ENCODE measurements around the gene COMMD4.

Gene COMMD4

DNA sequence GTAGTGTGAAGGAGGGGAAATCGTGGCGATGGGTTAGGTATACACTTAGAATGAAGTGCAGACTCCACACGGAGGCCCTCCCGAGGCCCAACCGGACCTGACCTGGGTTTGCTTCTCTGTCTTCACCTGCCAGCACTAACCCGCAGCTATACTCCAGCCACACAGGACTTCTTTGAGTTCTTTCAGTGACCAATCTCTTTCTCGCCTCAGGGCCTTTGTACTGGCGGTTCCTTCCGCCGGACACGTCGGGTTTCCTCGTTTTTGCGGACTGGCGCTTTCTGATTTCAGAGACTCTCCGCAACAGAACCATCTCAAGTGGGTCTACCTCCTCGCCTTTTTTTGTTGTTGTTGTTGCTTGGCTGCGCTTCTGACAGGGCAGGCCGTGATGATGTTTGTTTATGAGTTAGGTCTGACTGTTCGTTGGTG lies 10.9 kb downstream of the COMMD4 start, which contains the start of gene NEIL1:
Gene NEIL1, plus strand, starts transcription at position 244 of the 426 bp plus-strand sequence. CDS start 1,867 bp downstream, outside the sequence.
- no peaks in the 10 kb centered on the region for H3K9me2 ChIP-seq (replicated peaks; ENCODE audit: low read depth, low read length)
- no peaks in the 10 kb centered on the region for H4K20me1 ChIP-seq (ENCODE audit: insufficient read depth, low read length, poor library complexity, severe bottlenecking)
- TF ChIP-seq, protein P1, sequence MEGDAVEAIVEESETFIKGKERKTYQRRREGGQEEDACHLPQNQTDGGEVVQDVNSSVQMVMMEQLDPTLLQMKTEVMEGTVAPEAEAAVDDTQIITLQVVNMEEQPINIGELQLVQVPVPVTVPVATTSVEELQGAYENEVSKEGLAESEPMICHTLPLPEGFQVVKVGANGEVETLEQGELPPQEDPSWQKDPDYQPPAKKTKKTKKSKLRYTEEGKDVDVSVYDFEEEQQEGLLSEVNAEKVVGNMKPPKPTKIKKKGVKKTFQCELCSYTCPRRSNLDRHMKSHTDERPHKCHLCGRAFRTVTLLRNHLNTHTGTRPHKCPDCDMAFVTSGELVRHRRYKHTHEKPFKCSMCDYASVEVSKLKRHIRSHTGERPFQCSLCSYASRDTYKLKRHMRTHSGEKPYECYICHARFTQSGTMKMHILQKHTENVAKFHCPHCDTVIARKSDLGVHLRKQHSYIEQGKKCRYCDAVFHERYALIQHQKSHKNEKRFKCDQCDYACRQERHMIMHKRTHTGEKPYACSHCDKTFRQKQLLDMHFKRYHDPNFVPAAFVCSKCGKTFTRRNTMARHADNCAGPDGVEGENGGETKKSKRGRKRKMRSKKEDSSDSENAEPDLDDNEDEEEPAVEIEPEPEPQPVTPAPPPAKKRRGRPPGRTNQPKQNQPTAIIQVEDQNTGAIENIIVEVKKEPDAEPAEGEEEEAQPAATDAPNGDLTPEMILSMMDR (conservative IDR thresholded peaks at IDR 0.05; ENCODE audit: low read length), result no peak
- TF ChIP-seq EZH2phosphoT487 (IDR thresholded peaks at IDR 0.05; ENCODE audit: borderline replicate concordance), result no peak
- H3K79me2 ChIP-seq (ENCODE audit: insufficient read depth, low read length), result no peaks in the 10 kb centered on the region
- H3K36me3 ChIP-seq (ENCODE audit: insufficient read depth, low read length), result no peaks in the 10 kb centered on the region
- H3K27me3 ChIP-seq (ENCODE audit: insufficient read depth, low read length, poor library complexity, severe bottlenecking), result no peaks in the 10 kb centered on the region
- no peaks in the 10 kb centered on the region; the same call in 1 of the 2 replicates for H3F3A ChIP-seq (ENCODE audit: low read depth)
- H3K4me3 ChIP-seq (ENCODE audit: low read length, poor library complexity, severe bottlenecking), result no peak within 1 kb of the TSS
- H3K4me2 ChIP-seq (ENCODE audit: low read depth, low read length, poor library complexity, severe bottlenecking), result no peak within 1 kb of the TSS
- peaks cover 26% of the 10 kb centered on the region for H3K4me1 ChIP-seq (ENCODE audit: insufficient read depth, low read length, poor library complexity, severe bottlenecking)
- H3K9me3 ChIP-seq (ENCODE audit: insufficient read depth, low read depth, low read length), result peaks cover 16% of the 10 kb centered on the region; the same call in 1 of the 2 replicates
- H2AFZ ChIP-seq (ENCODE audit: low read length), result no peak within 1 kb of the TSS
- H3K9ac ChIP-seq (ENCODE audit: low read depth, low read length, poor library complexity, severe bottlenecking), result no peak within 1 kb of the TSS

DNA sequence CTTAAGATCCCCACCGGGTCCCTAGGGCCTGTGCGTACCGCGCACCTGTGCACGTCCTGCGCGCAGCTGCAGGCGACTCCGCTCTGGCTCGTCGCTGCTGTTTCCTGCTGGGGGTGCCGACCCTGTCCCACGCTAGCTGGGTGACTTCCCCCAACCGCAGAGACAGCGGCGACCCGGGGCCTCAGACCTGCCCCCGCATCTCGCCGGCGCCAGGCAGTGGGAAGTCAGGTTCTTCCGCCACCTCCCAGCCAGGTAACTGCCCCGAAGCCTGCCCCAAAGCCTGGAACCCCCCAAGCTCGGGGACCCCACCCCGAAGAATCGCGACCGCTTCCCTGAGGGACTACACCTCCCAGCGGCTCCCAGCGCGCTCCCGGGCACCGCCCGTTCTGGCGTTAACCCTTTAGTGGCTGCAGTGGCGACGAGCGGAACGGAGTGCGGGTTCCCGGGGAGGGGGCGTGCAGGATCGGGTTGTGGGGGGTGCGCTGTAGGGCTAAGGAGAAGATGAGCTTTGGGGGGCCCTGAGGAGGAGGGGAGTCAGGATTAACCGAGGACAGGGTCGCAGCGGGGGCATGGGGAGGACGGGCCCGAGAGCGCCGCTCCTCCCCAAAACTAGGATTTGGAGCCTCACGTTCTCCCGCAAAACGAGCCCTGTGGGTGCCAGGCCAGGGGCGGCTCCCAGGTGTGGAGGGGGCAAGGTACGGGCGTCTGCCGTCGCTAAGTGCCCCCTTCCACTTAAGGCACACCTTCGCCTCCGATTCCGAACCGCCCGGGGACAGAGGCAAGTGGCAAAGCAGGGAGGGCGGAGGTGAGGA lies 11.6 kb downstream of the COMMD4 start:
- no peak overlapping the region for H2AFZ ChIP-seq (ENCODE audit: low read length)
- H3K27me3 ChIP-seq (ENCODE audit: insufficient read depth, low read length, poor library complexity, severe bottlenecking), result no peaks in the 10 kb centered on the region
- no peaks in the 10 kb centered on the region for H3K36me3 ChIP-seq (ENCODE audit: insufficient read depth, low read length)
- no peaks in the 10 kb centered on the region for H3K9me2 ChIP-seq (replicated peaks; ENCODE audit: low read depth, low read length)
- H3K9me3 ChIP-seq (ENCODE audit: insufficient read depth, low read depth, low read length), result peaks cover 16% of the 10 kb centered on the region; the same call in 1 of the 2 replicates
- no peaks in the 10 kb centered on the region for H4K20me1 ChIP-seq (ENCODE audit: insufficient read depth, low read length, poor library complexity, severe bottlenecking)
- no peak overlapping the region for H3K9ac ChIP-seq (ENCODE audit: low read depth, low read length, poor library complexity, severe bottlenecking)
- TF ChIP-seq EZH2phosphoT487 (IDR thresholded peaks at IDR 0.05; ENCODE audit: borderline replicate concordance), result no peak
- TF ChIP-seq, protein P1 (conservative IDR thresholded peaks at IDR 0.05; ENCODE audit: low read length), result no peak
- H3K4me2 ChIP-seq (ENCODE audit: low read depth, low read length, poor library complexity, severe bottlenecking), result no peak overlapping the region
- no peaks in the 10 kb centered on the region for H3K79me2 ChIP-seq (ENCODE audit: insufficient read depth, low read length)
- peaks cover 28% of the 10 kb centered on the region for H3K4me1 ChIP-seq (ENCODE audit: insufficient read depth, low read length, poor library complexity, severe bottlenecking)
- no peak overlapping the region for H3K4me3 ChIP-seq (ENCODE audit: low read length, poor library complexity, severe bottlenecking)
- H3F3A ChIP-seq (ENCODE audit: low read depth), result no peaks in the 10 kb centered on the region; the same call in 1 of the 2 replicates

DNA sequence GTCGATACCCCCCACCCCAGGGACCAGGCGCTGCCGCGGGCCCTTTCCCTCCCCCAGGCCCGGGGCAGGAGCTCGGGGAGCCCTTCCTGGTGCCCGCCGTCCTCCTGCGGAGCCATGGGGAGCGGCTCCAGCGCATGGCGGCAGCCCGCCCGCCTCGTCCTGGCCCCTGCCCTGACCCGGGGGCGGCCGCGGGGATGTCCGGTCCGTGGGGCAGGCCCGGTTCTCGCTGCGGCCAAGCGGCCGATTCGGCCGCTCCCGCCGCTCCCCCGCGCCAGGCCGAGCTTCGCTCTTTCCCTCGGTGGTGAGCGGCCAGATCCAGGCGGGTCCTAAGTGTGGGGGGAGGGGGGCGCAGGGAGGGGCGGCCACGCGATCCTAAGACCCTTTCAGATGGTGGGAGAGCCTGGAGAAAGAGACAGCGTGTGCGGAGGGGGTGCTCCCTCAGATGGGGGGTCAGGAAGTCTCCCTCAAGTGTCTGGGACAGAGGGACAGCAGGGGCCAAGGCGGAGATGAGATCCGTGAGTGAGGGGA lies 12.2 kb downstream of the COMMD4 start:
- H3K9me3 ChIP-seq (ENCODE audit: insufficient read depth, low read depth, low read length), result peaks cover 16% of the 10 kb centered on the region; the same call in 1 of the 2 replicates
- H3K4me1 ChIP-seq (ENCODE audit: insufficient read depth, low read length, poor library complexity, severe bottlenecking), result peaks cover 28% of the 10 kb centered on the region
- H3K9me2 ChIP-seq (replicated peaks; ENCODE audit: low read depth, low read length), result no peaks in the 10 kb centered on the region
- no peak overlapping the region for H2AFZ ChIP-seq (ENCODE audit: low read length)
- no peak overlapping the region for H3K9ac ChIP-seq (ENCODE audit: low read depth, low read length, poor library complexity, severe bottlenecking)
- H3K27me3 ChIP-seq (ENCODE audit: insufficient read depth, low read length, poor library complexity, severe bottlenecking), result no peaks in the 10 kb centered on the region
- H3K4me2 ChIP-seq (ENCODE audit: low read depth, low read length, poor library complexity, severe bottlenecking), result no peak overlapping the region
- H3K36me3 ChIP-seq (ENCODE audit: insufficient read depth, low read length), result no peaks in the 10 kb centered on the region
- TF ChIP-seq EZH2phosphoT487 (IDR thresholded peaks at IDR 0.05; ENCODE audit: borderline replicate concordance), result no peak
- TF ChIP-seq, protein P1 (conservative IDR thresholded peaks at IDR 0.05; ENCODE audit: low read length), result no peak
- H3K4me3 ChIP-seq (ENCODE audit: low read length, poor library complexity, severe bottlenecking), result no peak overlapping the region
- H3K79me2 ChIP-seq (ENCODE audit: insufficient read depth, low read length), result no peaks in the 10 kb centered on the region
- no peaks in the 10 kb centered on the region for H4K20me1 ChIP-seq (ENCODE audit: insufficient read depth, low read length, poor library complexity, severe bottlenecking)
- no peaks in the 10 kb centered on the region; the same call in 1 of the 2 replicates for H3F3A ChIP-seq (ENCODE audit: low read depth)
